ENCODE data around the gene REXO5.
"Not testable (repeated sequence)": the region's sequence is repeated elsewhere in the genome, so short reads cannot be mapped to it uniquely, and the experiment has no call there.

- not testable (repeated sequence) for TF ChIP-seq ZXDC (CRISPR knock-in tag; IDR thresholded peaks at IDR 0.05); DNMT1 (CRISPR knock-in tag; IDR thresholded peaks at IDR 0.05); ETV5 (CRISPR knock-in tag; IDR thresholded peaks at IDR 0.05; ENCODE audit: borderline replicate concordance); ZSCAN25 (CRISPR knock-in tag; IDR thresholded peaks at IDR 0.05); ZBTB40 (IDR thresholded peaks at IDR 0.05); ZBTB40 (CRISPR knock-in tag; IDR thresholded peaks at IDR 0.05); RFX5 (IDR thresholded peaks at IDR 0.05; ENCODE audit: low read depth, low read length); ARID4A (CRISPR knock-in tag; IDR thresholded peaks at IDR 0.05; ENCODE audit: borderline replicate concordance)
Observed at GRCh38 chr16:20764448-20764847, 41.9 kb upstream of the REXO5 start.

Data from HepG2 (cell line).